GM18873 (cell line): ENCODE results near the gene KLF16.
"Not testable (repeated sequence)": the region's sequence is repeated elsewhere in the genome, so short reads cannot be mapped to it uniquely, and the experiment has no call there.

ENCODE experiments used
- ATAC-seq: cut with Tn5 transposase; IDR thresholded peaks from one replicate; pipeline ENCODE4 v1.9.1; 2021; ENCODE audit warnings: mild to moderate bottlenecking, moderate library complexity, moderate number of reproducible peaks; ENCODE audit not compliant: unreplicated experiment, low FRiP score

Gene KLF16

DNA sequence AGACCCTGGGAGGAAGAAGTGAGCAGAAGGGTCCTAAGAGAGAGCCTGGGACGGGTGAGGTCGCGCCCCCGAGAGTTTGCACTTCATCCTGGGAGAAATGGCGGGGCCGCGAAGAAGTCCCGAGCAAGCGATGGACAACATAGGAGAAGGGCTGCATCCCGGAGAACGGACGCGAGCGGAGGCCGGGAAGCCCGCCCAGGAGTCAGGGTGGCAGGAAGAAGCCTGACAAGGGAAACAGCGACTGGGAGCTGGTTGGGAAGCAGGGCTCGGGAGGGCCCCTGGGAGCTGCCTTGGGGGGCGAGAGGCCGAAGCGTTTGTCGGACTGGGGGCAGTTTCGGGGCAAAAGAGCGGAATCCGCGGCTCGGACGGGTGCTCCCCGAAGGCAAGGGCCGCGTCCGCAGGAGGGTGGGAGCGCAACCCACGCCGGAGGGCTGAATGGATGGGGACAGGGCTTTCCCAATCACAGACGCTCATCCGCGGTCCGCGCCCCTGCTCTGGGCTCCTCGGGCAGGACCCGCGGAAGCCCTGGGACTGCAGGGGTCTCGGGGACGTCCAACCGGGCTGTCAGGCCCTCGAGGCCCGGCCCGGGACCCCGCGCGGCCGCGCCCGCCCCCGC lies 21.4 kb upstream of the KLF16 start:
- no peak for ATAC-seq

DNA sequence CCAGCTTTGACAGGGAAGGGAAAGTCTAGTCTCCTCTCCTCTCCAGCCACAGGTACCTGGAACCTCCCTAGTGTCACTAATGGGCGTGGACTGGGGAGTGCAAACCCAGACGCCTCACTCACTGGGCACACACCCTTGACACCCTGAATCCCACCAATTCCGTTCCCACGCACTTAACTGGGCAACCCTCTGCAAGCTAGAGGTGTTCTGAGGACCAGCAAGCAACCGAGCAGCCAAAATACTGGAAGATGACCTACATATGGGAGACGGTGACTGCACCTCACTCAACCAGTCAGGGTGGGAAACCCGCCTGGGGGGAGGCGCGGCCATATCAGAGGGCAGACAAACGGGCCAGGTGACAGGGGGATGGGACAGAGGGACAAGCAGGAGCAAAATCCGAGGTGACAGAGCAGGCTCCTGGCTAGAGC lies 20.9 kb upstream of the KLF16 start:
- no peak for ATAC-seq

DNA sequence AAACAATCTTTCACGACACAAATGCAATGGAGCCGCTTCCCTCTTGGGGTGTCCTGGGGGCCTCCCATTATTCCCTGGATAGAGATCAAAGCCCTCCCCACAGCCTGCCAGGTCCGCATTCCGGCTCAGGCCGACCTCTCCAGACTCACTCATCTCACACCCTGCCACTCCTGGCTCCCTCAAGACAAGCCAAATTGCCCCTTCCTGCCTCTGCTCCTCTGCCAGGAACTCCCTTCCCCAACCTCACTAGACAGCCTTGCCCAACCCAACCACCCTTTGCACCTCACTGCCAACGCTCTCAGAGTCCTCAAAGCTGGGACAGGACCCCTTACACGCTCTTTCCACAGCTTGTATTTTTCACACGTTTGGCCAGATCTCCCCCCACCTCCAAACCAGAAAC lies 20.4 kb upstream of the KLF16 start:
- ATAC-seq, result no peak

DNA sequence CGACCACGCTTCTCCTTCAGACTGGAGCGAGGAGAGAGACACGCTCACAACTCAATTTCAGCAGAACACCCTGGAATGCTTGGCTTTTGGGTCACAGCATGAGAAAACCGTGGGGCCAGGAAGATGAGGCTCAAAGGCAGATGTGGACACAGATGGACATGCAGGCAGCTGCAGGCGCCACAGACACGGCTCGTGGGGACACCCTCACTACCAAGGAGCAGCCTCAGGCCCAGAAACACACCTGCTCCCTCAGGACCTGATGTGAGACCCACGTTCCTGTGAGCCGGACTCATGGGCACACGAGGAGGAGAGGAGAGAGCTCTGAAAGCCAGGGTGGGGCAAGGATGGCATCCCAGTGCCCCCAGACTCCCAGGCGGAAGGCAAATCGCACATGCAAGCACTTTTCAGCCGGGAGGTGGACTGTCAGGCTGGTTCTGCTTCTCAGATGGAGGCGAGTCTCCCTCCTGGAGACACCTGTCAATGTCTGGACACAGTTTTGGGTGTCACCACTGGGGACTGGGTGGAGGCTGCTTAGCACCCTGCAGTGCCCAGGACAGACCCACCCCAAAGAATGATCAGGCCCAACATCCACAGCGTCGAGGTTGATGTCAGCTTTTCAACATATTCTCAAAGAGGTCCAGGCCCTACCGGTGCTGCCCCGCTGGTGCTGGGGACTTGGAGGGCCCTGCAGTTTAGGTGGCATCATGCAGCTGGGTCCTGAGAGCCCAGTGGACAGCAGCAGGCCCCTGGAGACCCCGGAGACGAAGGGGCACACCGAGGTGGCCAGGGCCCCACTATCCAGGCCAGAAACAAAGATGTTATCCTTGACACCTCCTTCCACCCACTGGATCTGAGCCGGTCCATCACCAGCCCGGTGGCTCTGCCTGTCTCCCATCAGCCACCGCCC lies 19.7 kb upstream of the KLF16 start:
- ATAC-seq, result no peak

DNA sequence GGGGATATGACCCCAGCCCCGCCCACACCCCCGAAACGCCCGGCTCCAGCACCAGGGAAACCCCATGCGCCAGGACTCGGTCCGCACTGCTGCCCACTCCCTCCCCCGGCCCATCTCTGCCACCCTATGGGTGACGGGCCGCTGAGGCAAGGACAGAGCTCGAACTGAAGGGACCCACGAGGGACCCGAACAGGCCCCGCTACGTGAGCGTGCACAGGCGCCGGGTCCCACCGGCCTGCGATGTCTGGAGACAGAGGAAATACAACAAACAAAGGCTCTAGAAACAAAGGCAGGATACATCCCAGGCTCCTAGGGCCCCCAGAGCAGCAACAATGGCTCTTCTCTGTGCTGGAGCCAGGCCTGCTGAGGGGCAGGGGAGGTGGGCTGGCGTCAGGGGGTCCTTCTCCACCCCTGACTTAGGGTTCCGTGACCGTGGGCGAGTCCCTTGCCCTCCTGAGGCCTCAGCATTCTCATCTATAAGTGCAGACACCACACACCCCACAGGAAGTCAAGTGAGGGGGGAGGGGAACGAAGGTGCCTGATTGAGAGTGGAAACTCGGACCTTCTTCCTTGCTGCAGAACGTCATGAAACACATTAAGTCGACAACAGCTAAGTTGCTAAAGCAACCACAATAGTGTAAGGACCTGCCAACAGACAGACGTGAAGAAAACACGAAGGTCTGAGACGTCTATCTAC lies 18.9 kb upstream of the KLF16 start:
- no peak for ATAC-seq

DNA sequence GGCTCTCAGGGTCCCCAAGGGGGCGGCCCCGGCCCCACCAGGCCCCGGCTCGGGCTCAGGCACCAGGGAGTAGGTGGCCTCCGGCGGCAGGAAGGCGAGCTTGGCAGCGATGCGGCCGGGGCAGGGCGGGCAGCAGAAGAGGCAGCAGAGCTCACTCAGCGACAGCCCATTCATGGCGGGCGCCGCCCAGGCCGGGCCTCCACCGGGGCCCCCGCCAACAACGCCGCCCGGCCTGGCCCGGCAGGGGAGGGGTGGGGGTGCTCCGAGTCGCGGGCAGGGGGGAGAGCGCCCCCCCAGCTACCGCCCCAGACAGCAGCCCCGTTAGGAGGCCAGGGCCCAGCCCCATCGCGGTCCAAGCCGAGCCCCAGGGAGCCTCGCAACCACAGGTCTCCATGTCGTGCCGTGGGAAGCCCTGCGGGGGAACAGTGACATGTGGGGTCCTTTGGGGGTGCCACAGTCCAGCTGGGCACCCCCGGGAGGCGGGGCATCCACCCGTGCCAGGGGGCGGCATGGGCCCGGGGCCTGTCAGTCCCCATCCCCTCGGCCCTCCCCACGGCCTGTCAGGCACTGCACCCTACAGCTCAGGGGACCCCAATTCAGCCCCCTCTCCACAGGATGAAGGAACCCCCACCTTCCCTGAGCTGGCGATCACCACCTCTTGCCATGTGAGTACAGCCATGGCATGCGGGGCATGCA lies 18.2 kb upstream of the KLF16 start:
- not testable (repeated sequence) for ATAC-seq

DNA sequence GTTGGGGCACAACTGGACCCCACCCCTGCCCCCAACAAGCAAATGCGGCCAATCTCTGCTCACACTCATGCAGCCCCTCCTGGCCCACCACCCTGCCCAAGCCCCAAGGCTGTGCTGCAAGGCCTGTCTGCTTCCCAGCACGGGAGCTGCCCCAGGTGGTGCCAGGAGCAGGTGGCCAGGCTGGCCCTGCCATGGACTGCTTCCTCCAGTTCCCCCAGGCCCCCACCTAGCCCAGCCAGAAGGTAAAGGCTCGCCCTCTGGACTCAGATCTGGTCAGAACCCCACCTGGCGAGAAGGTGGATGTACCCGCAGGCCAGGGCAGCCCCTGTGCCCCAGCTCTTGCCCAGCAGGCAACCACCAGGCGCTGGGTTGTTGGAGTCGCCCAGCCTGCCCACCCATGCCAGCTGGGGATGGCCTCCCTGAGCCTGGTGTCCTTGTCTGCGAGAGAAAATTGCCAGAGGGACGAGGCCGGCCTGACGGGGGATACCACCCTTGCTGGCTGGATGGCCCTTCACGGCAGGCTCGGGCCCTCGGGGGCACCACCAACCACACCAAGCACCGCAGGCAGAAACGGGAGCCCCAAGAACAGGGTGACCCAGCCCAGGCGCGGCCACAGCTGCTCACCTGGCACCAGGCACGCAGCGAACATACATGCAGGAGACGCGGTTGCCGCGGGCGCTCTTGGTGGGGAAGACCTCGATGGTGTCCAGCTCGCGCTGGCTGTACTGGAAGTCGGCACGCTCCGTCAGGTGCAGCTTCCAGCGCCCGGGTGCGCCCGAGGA lies 17.4 kb upstream of the KLF16 start:
- ATAC-seq, result no peak

DNA sequence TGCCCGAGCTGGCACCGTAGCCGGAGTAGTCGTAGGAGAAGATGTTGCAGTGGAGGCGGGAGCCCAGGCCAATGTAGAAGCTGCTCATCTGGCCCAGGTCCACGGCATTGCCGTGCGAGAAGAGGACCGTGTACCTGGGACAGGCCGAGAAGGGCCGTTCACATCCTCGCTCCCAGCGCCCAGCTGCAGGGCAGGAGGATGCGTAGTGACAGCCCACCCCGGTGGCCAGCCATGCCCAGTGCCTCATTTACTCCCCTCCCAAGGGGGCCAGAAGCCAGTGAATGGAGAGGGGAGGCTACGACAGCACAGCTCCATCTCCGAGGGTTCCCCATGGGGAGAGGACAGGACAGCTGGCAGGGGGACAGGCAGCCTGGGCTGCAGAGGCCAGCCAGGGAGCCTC lies 16.6 kb upstream of the KLF16 start:
- not testable (repeated sequence) for ATAC-seq

DNA sequence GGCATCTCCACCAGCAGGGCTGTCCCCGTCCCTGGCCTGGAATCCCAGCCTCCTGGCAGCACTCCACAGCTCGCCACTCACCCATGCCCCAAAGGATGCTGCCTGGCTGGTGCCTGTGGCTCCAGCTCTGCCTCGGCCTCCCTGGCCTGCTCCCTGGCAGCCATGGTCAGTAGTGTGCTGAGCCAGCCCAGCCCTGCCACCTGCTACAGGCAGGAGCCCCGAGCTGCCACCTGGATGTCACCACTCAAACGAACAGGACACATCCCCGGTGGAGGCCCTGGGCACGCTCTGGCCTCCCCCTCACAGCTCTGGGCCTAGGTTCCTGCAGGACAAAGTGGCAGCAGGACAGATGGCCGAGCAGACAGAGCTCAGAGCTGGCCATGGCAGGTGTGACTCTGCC lies 15.2 kb upstream of the KLF16 start:
- ATAC-seq, result not testable (repeated sequence)

DNA sequence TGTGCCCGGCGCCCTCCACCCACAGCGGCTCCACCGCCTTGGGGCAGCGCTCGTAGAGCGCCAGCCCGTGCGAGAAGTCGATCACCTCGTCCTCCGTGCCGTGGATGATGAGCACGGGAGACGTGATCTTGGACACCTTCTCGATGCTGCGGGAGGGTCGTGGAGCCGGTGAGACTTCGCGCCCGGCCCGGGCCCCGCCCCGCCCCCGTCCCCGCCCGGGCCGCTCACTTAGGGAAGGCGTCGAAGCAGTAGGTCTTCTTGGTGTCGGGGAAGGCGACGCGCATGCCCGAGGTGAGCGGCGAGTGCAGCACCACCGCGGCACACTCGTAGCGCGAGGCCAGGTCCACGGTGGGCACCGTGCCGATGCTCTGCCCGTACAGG lies 13.9 kb upstream of the KLF16 start:
- ATAC-seq, result not testable (repeated sequence)

DNA sequence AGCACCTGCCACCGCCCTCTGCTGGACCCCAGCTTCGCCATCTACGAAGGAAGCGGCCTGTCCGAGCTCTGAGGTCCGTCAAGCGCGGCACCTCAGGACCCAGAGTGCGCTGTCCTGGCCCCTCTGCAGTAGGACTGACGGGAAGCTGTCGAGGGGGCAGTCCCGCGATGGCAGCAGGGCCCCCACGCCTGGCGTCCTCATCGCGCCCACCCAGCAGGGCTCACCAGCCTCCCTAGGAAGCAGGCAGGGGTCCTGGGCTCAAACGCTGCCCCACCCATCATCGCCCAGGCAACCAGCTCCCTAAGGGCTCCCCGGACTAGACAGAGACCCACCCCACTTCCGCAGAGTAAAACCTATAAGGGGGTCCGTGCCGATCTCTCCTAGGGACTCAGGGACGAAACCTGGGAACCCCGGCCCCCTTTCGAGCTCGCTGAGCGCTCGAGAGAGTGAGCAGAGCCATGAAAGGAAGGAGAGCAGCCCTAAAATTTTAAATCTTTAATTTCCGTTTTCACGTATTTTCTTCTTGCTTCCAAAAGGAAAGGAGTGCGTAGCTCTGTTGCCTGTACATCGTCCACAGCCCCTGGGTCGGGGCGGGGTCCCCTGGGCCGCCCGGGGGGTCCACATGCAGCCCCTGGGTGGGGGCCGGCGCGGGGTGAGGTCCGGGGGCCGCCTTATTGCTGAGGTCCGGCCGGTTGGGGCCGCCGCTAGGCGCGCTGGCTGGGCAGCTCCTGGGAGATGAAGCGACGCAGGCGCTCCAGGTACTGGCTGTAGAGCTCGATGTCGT lies 13.3 kb upstream of the KLF16 start:
- not testable (repeated sequence) for ATAC-seq

DNA sequence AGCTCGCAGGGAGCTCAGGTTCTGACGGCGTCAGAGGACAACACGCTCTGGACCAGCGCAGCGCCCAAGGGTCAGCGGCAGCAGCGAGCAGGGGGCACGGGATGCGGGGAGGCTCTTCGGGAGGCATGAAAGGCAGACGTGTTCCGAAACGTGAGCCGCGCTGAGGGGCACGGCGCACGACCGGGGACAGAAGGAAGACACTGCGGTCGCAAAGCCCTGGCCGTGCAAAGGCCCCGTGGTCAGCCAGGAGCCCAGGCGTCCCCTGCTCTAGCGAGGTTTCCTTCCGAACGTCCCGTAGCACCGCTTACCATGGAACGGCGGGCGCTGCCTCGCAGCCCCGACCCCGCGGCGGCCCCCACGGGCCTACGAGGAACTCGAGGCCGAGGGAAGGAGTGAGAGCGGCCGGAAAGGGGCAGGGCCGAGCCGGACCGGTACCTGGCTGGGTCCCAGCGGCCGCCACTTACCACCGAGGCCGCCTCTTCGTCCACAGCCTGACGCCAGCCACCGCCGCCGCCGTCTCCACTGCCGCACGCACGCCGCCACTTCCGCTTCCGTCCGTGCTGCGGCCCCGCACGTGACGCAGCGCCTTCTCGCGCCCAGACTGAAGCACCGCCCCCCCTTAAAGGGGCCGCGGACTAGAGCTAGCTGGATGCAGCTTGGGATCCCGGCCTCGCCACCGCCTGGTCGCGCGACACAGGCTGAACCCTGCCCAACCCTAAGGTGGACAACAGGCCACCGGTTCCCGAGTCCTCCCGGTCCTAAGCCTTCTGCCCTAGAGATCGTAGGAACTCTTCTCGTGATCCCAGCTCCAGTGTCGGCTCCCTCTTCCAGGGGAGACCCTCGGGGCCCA lies 12.5 kb upstream of the KLF16 start:
- peak; percentile 64 for ATAC-seq

DNA sequence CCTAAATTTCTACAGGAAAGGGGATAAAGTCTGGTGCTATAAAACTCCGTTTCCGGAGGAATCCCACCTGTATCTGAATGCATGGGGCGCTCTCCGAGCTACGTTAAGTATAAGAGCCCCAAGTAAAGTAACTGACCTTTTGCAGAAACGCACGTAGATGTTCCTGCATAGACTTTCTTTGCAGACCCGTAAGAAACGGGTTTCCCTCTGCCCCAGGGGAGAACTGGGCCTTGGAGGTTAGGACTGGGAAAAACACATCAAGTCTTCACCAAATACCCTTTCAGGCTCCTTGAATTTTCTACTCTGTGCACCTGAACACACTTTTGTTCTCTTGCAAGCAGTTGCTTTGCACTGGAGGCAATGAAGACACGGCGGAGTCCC lies 11.9 kb upstream of the KLF16 start:
- not testable (repeated sequence) for ATAC-seq

DNA sequence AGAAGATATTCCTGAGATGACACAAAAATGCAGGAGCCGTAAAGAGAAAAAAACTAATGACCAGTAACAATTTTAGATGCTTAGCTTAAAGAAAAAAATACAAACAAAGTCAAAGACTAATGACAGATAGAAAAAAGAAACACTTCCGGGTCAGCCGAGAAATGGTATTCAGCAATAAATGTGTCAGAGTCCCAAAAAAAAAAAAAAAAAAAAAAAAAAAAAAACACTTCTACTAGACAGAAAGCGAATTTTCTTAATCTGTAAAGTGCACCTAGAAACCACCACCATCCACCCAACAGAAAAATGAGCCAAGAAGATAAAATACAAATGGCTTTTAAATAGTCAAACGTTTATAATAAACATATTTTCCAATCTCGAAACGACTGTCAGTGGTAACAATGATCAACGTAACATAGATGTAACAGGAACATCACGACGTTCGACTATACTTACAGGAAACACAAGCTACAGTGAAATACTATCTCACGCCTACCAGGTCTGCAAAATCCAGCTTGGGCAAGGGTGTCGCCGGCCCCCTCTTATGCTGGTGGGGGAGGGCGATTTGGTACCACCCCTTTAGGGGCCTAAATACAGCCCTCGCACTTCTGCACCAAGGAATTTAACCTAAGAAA lies 11.3 kb upstream of the KLF16 start:
- no peak for ATAC-seq

DNA sequence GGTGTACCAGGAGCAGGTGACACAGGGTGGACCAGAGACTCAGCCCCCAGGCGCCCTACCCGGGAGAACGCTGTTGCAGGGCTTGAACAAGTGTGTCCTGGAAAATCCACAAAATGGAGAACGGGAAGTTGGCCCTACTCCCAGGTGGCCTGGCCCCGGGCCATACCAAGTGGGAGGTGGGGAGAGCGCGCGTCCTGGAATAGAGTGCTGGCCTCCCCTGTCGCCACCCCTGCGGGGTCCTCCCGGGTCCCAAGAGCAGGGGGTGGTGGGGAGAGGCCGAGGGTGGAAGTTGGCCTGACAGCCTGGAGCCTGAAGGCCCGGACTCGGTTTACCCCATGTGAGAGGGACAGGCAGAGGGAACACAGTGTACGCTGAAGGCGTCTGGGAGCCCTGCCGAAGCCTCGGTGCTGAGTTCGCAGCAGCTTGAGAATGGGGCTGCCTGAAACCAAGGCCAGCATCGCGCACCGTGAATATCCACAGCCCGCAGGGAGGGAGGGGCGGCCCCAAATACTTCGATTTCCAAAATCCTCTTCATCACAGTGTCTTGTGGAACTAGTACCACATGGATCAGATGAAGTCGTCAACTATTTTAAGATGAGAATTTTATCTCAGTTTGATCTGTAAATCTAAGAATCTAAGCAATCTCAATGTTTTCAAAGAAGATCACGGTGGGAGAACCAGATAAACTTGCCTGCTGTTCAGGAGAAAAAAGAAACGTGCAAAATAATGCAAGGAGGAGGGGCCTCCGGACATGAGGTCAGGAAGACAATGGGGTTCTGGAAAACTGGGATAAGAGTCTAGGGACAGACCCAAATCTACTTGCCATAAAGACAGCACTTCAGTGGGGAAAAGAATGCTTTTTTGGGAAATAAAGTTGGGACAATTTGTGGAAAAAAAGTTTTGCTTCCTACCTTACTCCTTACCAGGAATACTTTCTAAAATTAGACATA lies 10.4 kb upstream of the KLF16 start:
- ATAC-seq, result no peak

DNA sequence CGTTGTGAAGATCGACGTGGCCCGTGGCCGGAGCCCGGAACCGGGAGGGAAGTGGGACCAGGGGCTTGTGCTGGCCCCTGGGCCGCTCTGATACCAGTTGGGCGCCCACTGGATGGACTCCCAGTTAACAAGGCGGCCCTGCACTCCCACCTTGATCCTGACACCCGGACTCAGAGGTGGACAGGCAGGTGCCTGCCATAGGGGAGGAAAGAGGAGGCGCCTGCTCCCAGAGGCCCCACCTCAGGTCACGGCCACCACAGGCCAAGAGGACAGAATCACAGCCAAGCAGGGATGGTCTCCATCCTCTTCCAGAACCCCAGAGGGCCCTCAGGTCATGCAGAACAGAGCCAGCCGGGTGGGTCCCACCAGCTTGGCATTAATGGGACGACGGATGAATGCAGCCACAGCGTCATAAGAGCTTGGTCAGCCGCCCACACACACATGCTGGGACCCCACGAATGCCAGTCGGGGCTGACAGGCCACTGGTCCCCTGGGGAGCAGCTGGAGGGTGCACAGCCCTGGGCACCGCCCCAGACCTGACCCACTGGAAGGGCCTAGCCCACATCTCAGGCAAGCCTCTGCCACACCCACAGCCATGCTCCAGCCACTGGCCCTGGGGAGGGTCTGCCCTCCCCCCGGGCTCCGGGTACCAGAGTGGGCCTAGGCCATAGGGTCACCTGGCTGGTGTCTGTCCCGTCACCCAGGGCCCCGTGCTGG lies 9.6 kb upstream of the KLF16 start:
- no peak for ATAC-seq
